ENCODE results near the gene ANKRD17. TPM values are rescaled to one million over a fixed set of nuclear protein-coding genes. Genes with fewer than 3 reads are reported as not detected.

ANKRD17 gene
- total RNA-seq, 1 experiment from 2014 or later, result 51.2 TPM

DNA sequence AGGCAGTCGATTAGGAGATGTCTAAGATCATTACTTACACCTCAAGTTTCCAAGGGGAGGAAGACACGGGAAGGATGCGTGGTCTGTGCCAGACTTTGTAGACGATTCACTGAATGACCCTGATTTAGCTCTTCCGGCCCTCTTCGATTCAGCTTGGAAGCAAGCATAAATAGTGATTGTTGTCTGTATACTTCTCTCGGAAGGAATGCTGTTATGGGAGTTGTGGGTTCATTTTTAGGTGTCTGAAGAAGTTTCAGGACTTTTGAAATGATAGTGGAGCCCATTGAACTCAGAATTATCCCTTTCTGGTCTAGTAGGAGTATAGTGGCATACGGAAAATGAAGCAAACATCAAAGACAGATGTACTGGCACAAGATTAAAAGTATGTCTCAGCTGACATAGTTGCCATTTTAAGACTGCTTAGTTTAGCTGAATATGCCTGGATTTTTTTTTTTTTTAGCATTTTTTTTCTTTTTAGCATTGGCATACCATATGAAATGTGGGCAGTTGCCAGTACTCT lies 1.0 kb upstream of the ANKRD17 start:
- Histone ChIP-seq H3F3A (ENCODE audit: low read length, unreplicated experiment) (no peaks in the 10 kb centered on the region), H3K79me2 (ENCODE audit: low read length) (peaks cover 65% of the 10 kb centered on the region), H3K4me2 (ENCODE audit: low read length) (peak overlapping the region; percentile 88), H3K9ac (ENCODE audit: low read length) (peak overlapping the region; percentile 95), H3K27me3 (ENCODE audit: low read length) (no peaks in the 10 kb centered on the region), H3K9me3 (ENCODE audit: low read length) (no peaks in the 10 kb centered on the region), H4K20me1 (ENCODE audit: low read length) (peaks cover 25% of the 10 kb centered on the region), H2AFZ (ENCODE audit: low read length) (peak overlapping the region; percentile 72), H3K27ac (ENCODE audit: low read length) (peak overlapping the region; percentile 92), H3K36me3 (ENCODE audit: low read depth, low read length) (no peaks in the 10 kb centered on the region), H3K9me2 (replicated peaks; ENCODE audit: low read length) (no peaks in the 10 kb centered on the region), H3K4me3 (ENCODE audit: low read length) (peak overlapping the region; percentile 90), H3K4me1 (ENCODE audit: insufficient read depth, low read length) (peaks cover 26% of the 10 kb centered on the region)
- TF ChIP-seq EZH2phosphoT487 (IDR thresholded peaks at IDR 0.05; ENCODE audit: borderline replicate concordance, low read length) (no peak), EZH2 (IDR thresholded peaks at IDR 0.05; ENCODE audit: low read length, unreplicated experiment) (no peak), CTCF (conservative IDR thresholded peaks at IDR 0.05; ENCODE audit: low read depth, low read length) (no peak)
- intact Hi-C loops (cut with micrococcal nuclease), result loop anchor here (1.0 to 10.0 kb wide), 3 partner anchors 49 to 945 kb away; no protein-coding TSS in a partner anchor
- CTCF ChIA-PET, result interaction anchor here (0.6 kb wide), 1 partner anchor 46 kb away, joined by 4 read pairs; no protein-coding TSS in a partner anchor
- ATAC-seq (peak; percentile 4; the same call in 1 of the 2 replicates), DNase-seq (no peak)
- TSS peak; percentile 68 for BruUV-seq (replicated peaks)
- POLR2A ChIA-PET (ENCODE audit: unreplicated experiment), result interaction anchor here (0.7 to 1.5 kb wide), 2 partner anchors 50 to 186 kb away, joined by 3 to 15 read pairs; no protein-coding TSS in a partner anchor

DNA sequence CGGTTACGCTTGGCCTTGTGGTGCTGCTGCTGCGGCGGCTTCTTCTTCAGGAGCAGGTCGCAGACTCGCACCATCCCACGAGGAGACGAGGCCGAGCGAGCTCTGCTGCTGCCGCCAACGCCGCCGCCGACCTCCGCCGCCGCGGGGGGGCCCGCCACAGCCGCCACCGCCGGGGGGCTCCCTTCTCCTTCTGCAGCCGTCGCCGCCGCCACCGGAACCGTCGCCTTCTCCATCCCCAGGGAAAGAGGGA lies 237 bp downstream of the ANKRD17 start:
- no peaks in the 10 kb centered on the region for H3K9me3 ChIP-seq (ENCODE audit: low read length)
- ATAC-seq, result no peak
- BruUV-seq (replicated peaks), result no TSS peak
- POLR2A ChIA-PET (ENCODE audit: unreplicated experiment), result interaction anchor here (0.5 to 1.5 kb wide), 6 partner anchors 18 to 1670 kb away, joined by 3 to 15 read pairs (median 7); no protein-coding TSS in a partner anchor
- peak overlapping the region; percentile 88 for H3K4me2 ChIP-seq (ENCODE audit: low read length)
- peaks cover 26% of the 10 kb centered on the region for H3K4me1 ChIP-seq (ENCODE audit: insufficient read depth, low read length)
- peaks cover 77% of the 10 kb centered on the region for H3K79me2 ChIP-seq (ENCODE audit: low read length)
- H4K20me1 ChIP-seq (ENCODE audit: low read length), result peaks cover 37% of the 10 kb centered on the region
- peak overlapping the region; percentile 90 for H3K4me3 ChIP-seq (ENCODE audit: low read length)
- H3K36me3 ChIP-seq (ENCODE audit: low read depth, low read length), result no peaks in the 10 kb centered on the region; the same call in 1 of the 2 replicates
- H3K27me3 ChIP-seq (ENCODE audit: low read length), result no peaks in the 10 kb centered on the region
- no peaks in the 10 kb centered on the region for H3F3A ChIP-seq (ENCODE audit: low read length, unreplicated experiment)
- no peak for DNase-seq
- intact Hi-C loops (cut with micrococcal nuclease), result loop anchor here (5.0 to 10.0 kb wide), 2 partner anchors 71 to 944 kb away; no protein-coding TSS in a partner anchor
- H2AFZ ChIP-seq (ENCODE audit: low read length), result peak overlapping the region; percentile 72
- no peaks in the 10 kb centered on the region for H3K9me2 ChIP-seq (replicated peaks; ENCODE audit: low read length)
- peak overlapping the region; percentile 95 for H3K9ac ChIP-seq (ENCODE audit: low read length)
- TF ChIP-seq EZH2 (IDR thresholded peaks at IDR 0.05; ENCODE audit: low read length, unreplicated experiment) (no peak), CTCF (conservative IDR thresholded peaks at IDR 0.05; ENCODE audit: low read depth, low read length) (peak; percentile 55; the same call in 1 of the 2 replicates), EZH2phosphoT487 (IDR thresholded peaks at IDR 0.05; ENCODE audit: borderline replicate concordance, low read length) (no peak)
- CTCF ChIA-PET, result no interaction called here
- peak overlapping the region; percentile 92 for H3K27ac ChIP-seq (ENCODE audit: low read length)
